Left ventricle myocardium superior (tissue), 1 donor: ENCODE results near the gene OR7A17. TPM values are rescaled to one million over a fixed set of nuclear protein-coding genes. Genes with fewer than 3 reads are reported as not detected.

Source experiments
- total RNA-seq: library from RNA; stranded (reverse); fragmentation: NEBNext Ultra II Directional; extraction: Animal tissue kit (Norgen Biotek cat#: 25700); gene quantifications from one replicate; pipeline ENCODE4 v1.2.1, GENCODE V29; 2021
- donor health status: DM: no; HTN: yes; CAD: no; lungs with severe emphysema.

The OR7A17 gene
- total RNA-seq, 1 donor from 2014 or later = not detected

Other genes with a start within 250 kb of the OR7A17 start
- not detected for gene ADGRE3, start 211.3 kb downstream of the OR7A17 start, total RNA-seq
- gene ZNF333, start 196.1 kb downstream of the OR7A17 start, total RNA-seq = 7.3 TPM
- gene ADGRE2, start 107.6 kb downstream of the OR7A17 start, total RNA-seq = 0.72 TPM
- gene OR7A5, start 50.9 kb downstream of the OR7A17 start, total RNA-seq = not detected
- not detected for gene OR7C1, start 50.9 kb downstream of the OR7A17 start, total RNA-seq
- gene OR7A10, start 37.2 kb downstream of the OR7A17 start, total RNA-seq = not detected
- gene OR7C2, start 55.4 kb upstream of the OR7A17 start, total RNA-seq = not detected
- not detected for gene SLC1A6, start 93.7 kb upstream of the OR7A17 start, total RNA-seq
- gene CASP14, start 163.3 kb upstream of the OR7A17 start, total RNA-seq = not detected
- gene OR1I1, start 196.1 kb upstream of the OR7A17 start, total RNA-seq = not detected
- gene SYDE1, start 221.3 kb upstream of the OR7A17 start, total RNA-seq = 15.1 TPM